Tibial artery (tissue), 4 donors: ENCODE data around the gene UBL4B.

Experiments used
- DNase-seq, 2 donors: peaks; one replicate each; pipeline ENCODE4 v3.0.0-alpha.2; 2019
- H3K27ac ChIP-seq, 2 donors: fragments of 200-600 bp; sonication (generic) in 1 of 2; 1 replicate in 1 of 2; 2 replicates in 1 of 2; pipeline ENCODE4 v1.5.1; 2018 to 2019; ENCODE audit warnings: mild to moderate bottlenecking in 1 of 2
- H3K27me3 ChIP-seq, 2 donors: fragments of 200-600 bp; sonication (generic) in 1 of 2; one replicate each; pipeline versions ENCODE4 v1.5.1 to v1.6.0; 2016 to 2019
- H3K36me3 ChIP-seq, 3 donors: fragments of 200-600 bp; sonication (generic) in 2 of 3; one replicate each; pipeline ENCODE4 v1.5.1; 2016 to 2019; ENCODE audit warnings: mild to moderate bottlenecking in 2 of 3
- H3K4me1 ChIP-seq, 4 donors: fragments of 200-600 bp; sonication (generic) in 2 of 4; 1 replicate in 3 of 4; 2 replicates in 1 of 4; pipeline ENCODE4 v1.5.1; 2016 to 2019
- H3K4me3 ChIP-seq, 2 donors: fragments of 200-600 bp; sonication (generic) in 1 of 2; 1 replicate in 1 of 2; 2 replicates in 1 of 2; pipeline ENCODE4 v1.5.1; 2018 to 2019; ENCODE audit warnings: mild to moderate bottlenecking in 2 of 2
- H3K9me3 ChIP-seq, 3 donors: fragments of 200-600 bp; sonication (generic) in 1 of 3; one replicate each; pipeline ENCODE4 v1.5.1; 2016 to 2019
- CTCF ChIP-seq, 2 experiments: fragments of 200-600 bp in 1 of 2; fragments of 450-650 bp in 1 of 2; IDR thresholded peaks; one replicate each; pipeline ENCODE4 v1.5.1; 2017 to 2019; ENCODE audit warnings: antibody characterized with exemption in 2 of 2, mild to moderate bottlenecking in 1 of 2, moderate library complexity in 1 of 2
- intact Hi-C: fragments of 100-400 bp; cut with DNase I; formaldehyde crosslinking; loops from one replicate; pipeline ENCODE4 v1.15.0; 2023; ENCODE audit warnings: low total_unique reads

UBL4B gene

GRCh38 chr1:110112143-110112542 lies at the start of gene UBL4B:
Gene UBL4B (plus strand): TSS chr1:110112443. CDS start chr1:110112535, 92 bp downstream.
- H3K27ac ChIP-seq: no peak within 1 kb of the TSS
- H3K9me3 ChIP-seq: no peaks in the 10 kb centered on the region
- H3K36me3 ChIP-seq: no peaks in the 10 kb centered on the region
- H3K27me3 ChIP-seq: peaks cover 0 to 7% of the 10 kb centered on the region in 2 donors
- H3K4me3 ChIP-seq: no peak within 1 kb of the TSS
- no peak for TF ChIP-seq CTCF (IDR thresholded peaks at IDR 0.05)
- H3K4me1 ChIP-seq: no peaks in the 10 kb centered on the region
- intact Hi-C loops: no loop called here
- no peak for DNase-seq

- Histone ChIP-seq H3K27me3 (peaks cover 0 to 10% of the 10 kb centered on the region in 2 donors), H3K4me1 (no peaks in the 10 kb centered on the region), H3K27ac (no peak overlapping the region), H3K4me3 (no peak overlapping the region), H3K9me3 (no peaks in the 10 kb centered on the region), H3K36me3 (peaks cover 7 to 36% (median 10%) of the 10 kb centered on the region in 3 donors)
- no peak for DNase-seq
- no peak for TF ChIP-seq CTCF (IDR thresholded peaks at IDR 0.05)
- intact Hi-C loops: no loop called here
These were observed 49.6 kb upstream of the UBL4B start for GRCh38 chr1:110062612-110063011.

GRCh38 chr1:110063781-110064180 lies 48.5 kb upstream of the UBL4B start:
- intact Hi-C loops: no loop called here
- H3K36me3 ChIP-seq: peaks cover 0 to 24% (median 1%) of the 10 kb centered on the region in 3 donors
- H3K4me3 ChIP-seq: no peak overlapping the region
- peaks cover 0 to 8% (median 0%) of the 10 kb centered on the region in 3 donors for H3K9me3 ChIP-seq
- H3K4me1 ChIP-seq: peaks cover 0 to 3% (median 0%) of the 10 kb centered on the region in 4 donors
- no peak for TF ChIP-seq CTCF (IDR thresholded peaks at IDR 0.05)
- peaks cover 0 to 22% of the 10 kb centered on the region in 2 donors for H3K27me3 ChIP-seq
- DNase-seq: no peak
- no peak overlapping the region for H3K27ac ChIP-seq

GRCh38 chr1:110064576-110065337 lies 47.5 kb upstream of the UBL4B start:
- Histone ChIP-seq H3K36me3 (peaks cover 0 to 15% (median 0%) of the 10 kb centered on the region in 3 donors), H3K9me3 (peaks cover 0 to 9% (median 3%) of the 10 kb centered on the region in 3 donors), H3K27me3 (peaks cover 0 to 32% of the 10 kb centered on the region in 2 donors), H3K4me1 (peaks cover 0 to 7% (median 0%) of the 10 kb centered on the region in 4 donors), H3K4me3 (no peak overlapping the region), H3K27ac (no peak overlapping the region)
- intact Hi-C loops: no loop called here
- no peak for TF ChIP-seq CTCF (IDR thresholded peaks at IDR 0.05)
- no peak for DNase-seq

- Histone ChIP-seq H3K27ac (no peak overlapping the region), H3K36me3 (peaks cover 0 to 14% (median 0%) of the 10 kb centered on the region in 3 donors), H3K27me3 (peaks cover 0 to 43% of the 10 kb centered on the region in 2 donors), H3K4me3 (no peak overlapping the region), H3K4me1 (peaks cover 0 to 18% (median 6%) of the 10 kb centered on the region in 4 donors), H3K9me3 (peaks cover 0 to 9% (median 3%) of the 10 kb centered on the region in 3 donors)
- intact Hi-C loops: no loop called here
- no peak for TF ChIP-seq CTCF (IDR thresholded peaks at IDR 0.05)
- DNase-seq: no peak
These were observed 46.4 kb upstream of the UBL4B start for GRCh38 chr1:110065841-110066240.
